ENCODE data around the gene AMPD1.
A peak's percentile ranks its signal among the peaks of the same experiment; 100 is the strongest.

Gene AMPD1

GRCh38 chr1:114685851-114686250 is 9.5 kb downstream of the AMPD1 start:
- no peak overlapping the region for H3K27ac ChIP-seq
- TF ChIP-seq CTCF (IDR thresholded peaks at IDR 0.05), result no peak
- no peak for TF ChIP-seq ZFX (IDR thresholded peaks at IDR 0.05; ENCODE audit: borderline replicate concordance)

- no peak overlapping the region for H3K27ac ChIP-seq
- no peak for TF ChIP-seq CTCF (IDR thresholded peaks at IDR 0.05)
- no peak for TF ChIP-seq ZFX (IDR thresholded peaks at IDR 0.05; ENCODE audit: borderline replicate concordance)
Observed at GRCh38 chr1:114677691-114678090, 17.7 kb downstream of the AMPD1 start.

GRCh38 chr1:114676115-114676514 is 19.2 kb downstream of the AMPD1 start:
- no peak for TF ChIP-seq CTCF (IDR thresholded peaks at IDR 0.05)
- no peak for TF ChIP-seq ZFX (IDR thresholded peaks at IDR 0.05; ENCODE audit: borderline replicate concordance)
- no peak overlapping the region for H3K27ac ChIP-seq

GRCh38 chr1:114671939-114672275 is 23.4 kb downstream of the AMPD1 start:
- no peak overlapping the region for H3K27ac ChIP-seq
- TF ChIP-seq ZFX (IDR thresholded peaks at IDR 0.05; ENCODE audit: borderline replicate concordance) (no peak), CTCF (IDR thresholded peaks at IDR 0.05) (no peak)

- TF ChIP-seq CTCF (IDR thresholded peaks at IDR 0.05) (peak; percentile 64), ZFX (IDR thresholded peaks at IDR 0.05; ENCODE audit: borderline replicate concordance) (no peak)
- no peak overlapping the region for H3K27ac ChIP-seq
Observed at GRCh38 chr1:114671011-114671938, 24.1 kb downstream of the AMPD1 start.

- H3K27ac ChIP-seq, result no peak overlapping the region
- TF ChIP-seq CTCF (IDR thresholded peaks at IDR 0.05) (no peak), ZFX (IDR thresholded peaks at IDR 0.05; ENCODE audit: borderline replicate concordance) (no peak)
Observed at GRCh38 chr1:114670083-114671010, 25.0 kb downstream of the AMPD1 start.

Data from 22Rv1 (cell line).